Left colon (tissue), 2 donors: Measurements from ENCODE around the gene SHLD1. TPM values are rescaled to one million over a fixed set of nuclear protein-coding genes. Genes with fewer than 3 reads are reported as not detected.
A peak's percentile ranks its signal among the peaks of the same experiment; 100 is the strongest.
"Not testable (repeated sequence)": the region's sequence is repeated elsewhere in the genome, so short reads cannot be mapped to it uniquely, and the experiment has no call there.

Experiments used
- ATAC-seq: fragments of 200-7000 bp; cut with Tn5 transposase; one replicate; pipeline ENCODE4 v1.9.1; 2020; ENCODE audit warnings: mild to moderate bottlenecking, moderate library complexity
- DNase-seq, 2 donors: peaks; one replicate each; pipeline ENCODE4 v3.0.0-alpha.2; 2020
- intact Hi-C, 2 donors: fragments of 100-400 bp; cut with DNase I in 1 of 2; cut with micrococcal nuclease in 1 of 2; formaldehyde crosslinking; loops; one replicate each; pipeline versions ENCODE4 v1.11.2 to v1.14.0; 2022; cut with DNase I, micrococcal nuclease
- total RNA-seq, 2 donors: library from RNA; stranded (reverse); fragmentation: NEBNext Ultra II Directional; extraction: Animal tissue kit (Norgen Biotek cat#: 25700); gene quantifications; one replicate each; pipeline ENCODE4 v1.2.1, GENCODE V29; 2021
- donor health status: DM: no; HTN: no; CAD: no.
- donor health status: DM: yes; HTN: yes; CAD: no.

SHLD1 gene
- total RNA-seq, 2 donors from 2014 or later = 8.1 to 10.5 TPM

DNA sequence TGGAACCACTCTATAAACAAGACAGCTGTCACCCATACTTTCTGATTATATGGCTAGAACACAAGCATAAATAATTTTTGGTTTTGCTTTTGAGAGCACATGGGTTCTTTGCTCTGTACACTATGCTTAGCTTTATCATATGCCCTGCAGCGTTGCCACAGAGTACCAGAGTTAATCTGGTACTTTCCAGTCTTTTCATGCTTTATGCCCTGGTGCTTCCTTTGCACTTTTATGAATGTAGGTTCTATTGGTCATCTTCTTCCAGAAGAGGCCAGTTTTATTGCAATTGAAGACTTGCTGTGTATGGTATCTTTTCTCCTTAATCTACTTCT is 20.8 kb downstream of the SHLD1 start:
- DNase-seq (no peak), ATAC-seq (no peak)
- intact Hi-C loops = no loop called here

DNA sequence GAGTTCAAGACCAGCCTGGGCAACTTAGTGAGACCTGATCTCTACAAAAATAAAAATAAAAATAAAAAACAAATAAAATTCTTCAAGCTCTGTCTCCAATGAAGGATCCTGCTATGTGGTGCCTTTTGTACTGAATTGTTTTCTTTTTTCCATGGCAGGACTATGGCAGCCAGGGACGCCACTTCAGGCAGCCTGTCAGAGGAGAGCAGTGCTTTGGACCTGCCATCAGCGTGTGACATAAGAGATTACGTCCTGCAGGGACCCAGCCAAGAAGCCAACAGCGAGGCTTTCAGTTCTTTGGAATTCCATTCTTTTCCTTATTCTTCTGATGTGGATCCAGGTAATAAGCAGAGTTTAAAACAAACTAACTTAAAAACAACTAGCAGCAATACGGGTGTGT is 22.5 kb downstream of the SHLD1 start:
- intact Hi-C loops = no loop called here
- DNase-seq (no peak), ATAC-seq (no peak)

DNA sequence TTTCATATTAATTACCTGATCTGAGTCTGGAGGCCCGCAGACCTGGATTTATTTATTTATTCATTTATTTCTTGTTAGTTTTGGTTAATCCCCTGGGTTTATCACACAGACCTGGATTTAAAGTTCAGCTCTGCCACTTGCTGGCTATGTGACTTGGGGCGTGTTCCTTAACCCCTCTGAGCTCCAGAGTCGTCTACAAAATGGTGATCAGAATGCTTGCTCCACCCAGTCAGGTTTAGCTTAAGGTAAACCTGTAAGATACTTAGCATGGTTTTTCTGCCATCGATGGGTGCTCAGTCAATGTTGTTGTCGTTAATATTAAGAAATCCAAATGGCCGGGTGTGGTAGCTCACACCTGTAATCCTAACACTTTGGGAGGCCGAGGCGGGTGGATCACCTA is 23.4 kb downstream of the SHLD1 start:
- no peak for DNase-seq
- intact Hi-C loops = no loop called here
- no peak for ATAC-seq

GRCh38 chr20:5776077-5776476 is 25.9 kb downstream of the SHLD1 start:
- intact Hi-C loops = no loop called here
- ATAC-seq = no peak

DNA sequence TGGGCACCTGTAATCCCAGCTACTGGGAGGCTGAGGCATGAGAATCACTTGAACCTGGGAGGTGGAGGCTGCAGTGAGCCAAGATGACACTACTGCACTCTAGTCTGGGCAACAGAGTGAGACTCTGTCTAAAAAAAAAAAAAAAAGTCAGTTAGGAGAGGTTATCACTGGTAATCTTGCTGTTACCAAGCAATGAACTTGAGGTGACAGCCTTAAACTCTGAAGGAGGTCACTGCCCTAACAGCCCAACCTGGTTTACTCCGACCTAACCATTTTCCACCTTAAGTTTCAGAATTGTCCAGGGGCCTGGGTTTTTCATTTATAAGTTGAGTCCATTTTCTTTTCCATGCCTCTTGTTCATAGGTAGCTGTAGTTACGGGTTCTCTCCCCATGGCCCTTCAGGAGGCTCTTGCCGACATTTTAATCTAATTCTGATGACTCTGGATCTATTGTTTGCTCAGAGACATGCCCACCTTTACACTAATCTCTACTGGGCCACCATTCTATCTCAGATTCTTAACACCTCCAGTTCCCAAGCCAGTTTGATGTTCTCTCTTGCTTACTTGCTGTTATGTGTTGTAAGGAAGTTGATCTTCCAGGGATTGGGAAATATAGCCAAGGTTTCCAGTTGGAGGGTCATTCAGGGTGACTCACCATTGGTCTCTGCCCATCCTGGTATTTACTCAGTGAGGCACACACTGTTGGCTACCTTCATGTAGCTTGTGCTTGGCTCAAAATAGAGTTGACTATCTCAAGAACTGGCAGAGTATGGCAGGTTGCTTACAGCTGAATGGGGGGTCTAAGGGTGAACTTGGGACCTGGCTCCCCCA is 29.1 kb downstream of the SHLD1 start:
- intact Hi-C loops = no loop called here
- ATAC-seq (peak; percentile 75), DNase-seq (no peak)

More at GRCh38 chr20:5776077-5776476, 25.9 kb downstream of the SHLD1 start:
- no peak for DNase-seq

GRCh38 chr20:5780846-5781217 is 30.6 kb downstream of the SHLD1 start:
- intact Hi-C loops = loop anchor here in 1 of 2 donors (5.0 kb wide), 1 partner anchor 214 kb away; no protein-coding TSS in a partner anchor
- ATAC-seq = peak; percentile 53
- no peak for DNase-seq

DNA sequence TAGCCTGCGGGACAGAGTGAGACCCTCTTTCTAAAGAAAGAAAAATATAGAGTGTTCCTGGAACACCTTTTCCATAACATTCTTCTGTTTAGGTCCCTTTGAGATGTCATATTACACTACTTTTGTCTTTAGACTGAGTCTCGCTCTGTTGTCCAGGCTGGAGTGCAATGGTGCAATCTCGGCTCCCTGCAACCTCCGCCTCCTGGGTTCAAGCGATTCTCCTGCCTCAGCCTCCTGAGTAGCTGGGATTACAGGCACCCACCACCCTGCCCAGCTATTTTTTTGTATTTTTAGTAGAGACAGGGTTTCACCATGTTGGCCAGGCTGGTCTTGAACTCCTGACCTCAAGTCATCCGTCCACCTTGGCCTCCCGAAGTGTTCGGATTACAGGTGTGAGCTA is 31.2 kb downstream of the SHLD1 start:
- not testable (repeated sequence) for DNase-seq, ATAC-seq
- intact Hi-C loops = loop anchor here in 1 of 2 donors (5.0 kb wide), 1 partner anchor 214 kb away; no protein-coding TSS in a partner anchor

DNA sequence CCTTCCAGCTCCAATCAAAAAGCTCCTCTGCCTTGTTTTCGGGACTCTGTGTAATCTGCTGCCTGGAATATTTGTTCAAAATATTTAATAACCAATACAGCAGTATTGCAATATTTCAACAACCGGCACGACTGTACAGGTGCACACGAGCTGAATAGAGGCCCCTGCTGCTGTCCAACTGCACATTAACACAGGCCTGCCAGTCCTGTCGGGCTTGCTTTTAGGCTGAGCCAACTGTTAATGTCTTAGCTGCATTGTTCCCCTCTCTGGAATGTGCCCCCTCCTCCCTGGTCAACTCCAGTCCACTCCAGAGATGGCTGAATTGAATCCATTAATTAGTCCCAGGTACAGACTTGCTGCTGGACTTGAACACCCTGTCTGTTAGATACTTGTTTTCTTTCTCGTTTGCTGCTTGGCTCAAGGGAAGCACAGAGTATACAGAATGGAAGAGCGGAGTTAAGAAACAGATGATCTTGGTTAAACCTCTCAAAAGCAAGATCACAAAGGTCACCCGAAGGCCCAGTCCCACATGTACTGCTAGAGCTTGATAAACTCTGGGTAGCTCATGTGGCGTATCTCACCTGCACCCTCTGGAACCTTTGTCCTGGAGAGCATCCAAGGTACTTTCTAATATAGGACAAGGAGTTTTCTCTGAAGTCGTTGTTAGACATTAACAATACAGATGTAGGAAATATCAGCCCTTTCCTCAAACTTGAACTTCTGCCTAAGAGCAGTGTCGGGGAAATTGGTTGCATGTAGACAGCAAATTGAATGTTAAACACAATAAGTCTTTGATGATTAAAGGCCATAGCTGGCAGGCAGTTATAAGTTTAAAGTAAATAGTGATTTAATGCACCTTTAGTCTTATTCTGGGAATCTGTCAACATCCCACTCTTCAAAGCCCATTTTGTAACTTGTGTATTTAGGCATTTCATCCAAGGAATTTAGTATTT is 31.9 kb downstream of the SHLD1 start:
- DNase-seq (no peak), ATAC-seq (peak; percentile 41)

GRCh38 chr20:5784735-5785134 is 34.5 kb downstream of the SHLD1 start:
- ATAC-seq = peak; percentile 61
- intact Hi-C loops = loop anchor here in 1 of 2 donors (5.0 kb wide), 1 partner anchor 217 kb away; no protein-coding TSS in a partner anchor
- DNase-seq = peak; percentile 32 to 65

More for the DNA sequence above, 31.9 kb downstream of the SHLD1 start:
- intact Hi-C loops = loop anchor here in 1 of 2 donors (5.0 kb wide), 1 partner anchor 215 kb away; no protein-coding TSS in a partner anchor

DNA sequence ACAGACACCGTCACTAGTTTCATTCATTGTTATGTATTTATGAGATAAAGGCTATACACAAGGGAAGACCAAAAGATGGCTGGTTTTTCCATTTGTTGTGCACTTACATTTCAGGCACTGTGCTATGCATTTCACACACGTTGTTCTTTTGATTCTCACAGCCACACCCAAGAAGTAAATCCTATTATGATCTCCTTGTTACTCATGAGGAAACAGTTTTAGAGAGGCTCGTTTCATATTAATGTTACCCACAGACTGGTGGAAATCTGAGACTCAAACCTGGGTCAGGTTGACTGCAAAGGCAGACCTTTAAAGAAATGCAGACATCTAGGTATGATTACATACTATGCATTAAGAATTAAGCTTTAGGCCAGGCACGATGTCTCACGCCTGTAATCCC is 34.9 kb downstream of the SHLD1 start:
- DNase-seq = no peak
- peak; percentile 51 for ATAC-seq
- intact Hi-C loops = no loop called here

DNA sequence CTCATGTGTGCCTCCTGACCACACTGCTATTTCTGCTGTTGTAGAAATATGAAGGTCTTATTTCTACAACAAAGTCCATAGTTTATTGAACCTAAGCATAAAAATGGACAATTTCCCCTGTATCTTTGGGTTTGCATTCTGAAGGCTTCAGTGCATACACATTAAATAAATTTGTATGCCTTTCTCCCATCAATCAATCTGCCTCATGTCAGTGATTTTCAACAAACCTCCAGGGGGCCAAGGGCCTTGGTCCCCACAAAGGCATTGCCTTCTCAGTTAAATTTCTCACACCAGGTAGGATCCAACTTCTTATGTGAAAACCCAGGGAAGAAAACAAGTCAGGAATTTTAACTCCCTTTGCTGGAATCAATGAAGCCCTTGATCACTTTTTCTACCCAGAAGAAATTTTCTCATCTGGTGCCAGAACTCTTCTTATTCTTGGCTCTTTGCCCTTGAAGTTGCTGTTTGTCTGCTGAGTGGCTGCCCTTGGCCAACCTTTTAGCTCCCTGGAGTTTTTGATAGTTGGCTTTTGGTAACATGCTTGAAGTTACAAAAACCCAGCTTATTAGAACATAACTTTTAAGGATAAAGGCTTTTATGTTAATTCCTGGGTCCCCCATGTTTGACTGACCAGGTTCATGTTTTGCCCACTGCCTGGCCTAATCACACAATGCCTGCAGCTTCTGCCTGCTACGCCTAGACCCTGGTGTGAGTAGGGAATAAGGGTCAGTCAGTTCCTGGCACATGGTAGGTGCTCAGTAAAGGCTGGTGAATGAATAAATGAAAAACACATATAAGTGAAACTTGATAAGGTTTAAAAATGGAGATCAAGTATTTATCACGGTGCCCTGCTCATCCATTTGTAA is 37.0 kb downstream of the SHLD1 start:
- DNase-seq (no peak), ATAC-seq (no peak)
- intact Hi-C loops = no loop called here

- DNase-seq (no peak), ATAC-seq (no peak)
- intact Hi-C loops = no loop called here
Measured at GRCh38 chr20:5787796-5788165, 37.6 kb downstream of the SHLD1 start.

- DNase-seq (peak; percentile 72 to 78), ATAC-seq (peak; percentile 79)
- intact Hi-C loops = no loop called here
Measured at GRCh38 chr20:5788385-5788895, 38.2 kb downstream of the SHLD1 start.

DNA sequence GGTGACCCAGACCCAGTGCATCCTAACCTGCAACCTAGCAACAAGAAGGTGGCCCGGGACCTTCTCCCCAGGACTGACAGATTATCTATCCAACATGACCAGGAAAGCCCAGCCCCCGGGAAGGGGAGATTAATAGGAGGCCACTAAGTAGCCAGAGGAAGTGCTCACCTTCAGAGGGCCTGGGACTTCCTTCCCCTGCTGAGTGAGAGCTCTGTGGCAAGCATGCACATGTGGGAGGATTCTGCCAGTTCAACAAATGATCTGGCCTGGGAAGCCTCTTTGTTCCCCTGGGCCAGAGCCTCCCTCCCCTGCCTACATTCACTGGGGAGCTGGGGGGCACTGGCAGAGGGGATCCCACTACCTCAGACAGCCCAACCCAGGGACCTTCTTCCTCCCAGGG is 39.6 kb downstream of the SHLD1 start:
- ATAC-seq (no peak), DNase-seq (no peak)
- intact Hi-C loops = no loop called here

DNA sequence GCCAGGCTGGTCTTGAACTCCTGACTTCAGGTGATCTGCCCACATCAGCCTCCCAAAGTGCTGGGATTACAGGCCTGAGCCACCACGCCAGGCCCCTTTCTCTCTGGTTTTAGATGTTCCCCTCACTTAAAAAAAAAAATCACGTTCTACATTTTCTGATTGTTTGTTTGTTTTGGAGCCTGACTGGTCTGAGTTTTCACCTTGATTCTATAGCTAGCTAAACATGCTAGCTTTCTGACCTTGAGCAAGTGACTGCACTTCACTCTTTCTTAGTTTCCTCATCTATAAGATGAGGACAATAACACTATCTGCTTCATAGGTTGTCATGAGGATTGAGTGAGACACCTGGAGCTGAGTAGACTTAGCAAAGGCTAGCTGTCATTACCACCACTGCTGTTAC is 43.7 kb downstream of the SHLD1 start:
- intact Hi-C loops = no loop called here
- DNase-seq (no peak), ATAC-seq (no peak)

DNA sequence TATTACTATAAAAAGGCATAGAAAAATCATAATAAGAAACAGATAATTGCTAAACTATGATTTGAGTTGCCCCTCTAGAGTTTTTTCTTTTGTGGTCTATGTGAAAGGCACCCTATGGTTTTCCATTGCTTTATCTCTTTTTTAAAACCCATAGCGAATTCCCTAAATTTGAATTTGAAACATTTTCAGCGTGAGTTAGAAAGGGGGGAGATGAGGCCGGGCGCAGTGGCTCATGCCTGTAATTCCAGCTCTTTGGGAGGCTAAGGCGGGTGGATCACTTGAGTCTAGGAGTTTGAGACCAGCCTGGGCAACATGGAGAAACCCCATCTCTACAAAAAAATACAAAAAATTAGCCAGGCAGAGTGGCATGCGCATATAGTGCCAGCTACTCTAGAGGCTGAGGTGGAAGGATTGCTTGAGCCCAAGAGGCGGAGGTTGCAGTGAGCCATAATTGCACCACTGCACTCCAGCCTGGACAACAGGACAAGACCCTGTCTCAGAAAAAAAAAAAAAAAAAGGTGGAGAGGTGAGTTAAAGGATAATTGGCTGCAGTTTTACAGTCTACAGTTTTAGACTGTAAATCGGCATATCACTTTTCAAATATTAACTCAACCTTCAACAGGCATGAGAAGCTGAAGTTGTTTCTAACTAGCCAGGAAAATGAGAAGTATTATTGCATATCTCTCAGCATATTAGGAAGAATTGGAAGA is 46.3 kb downstream of the SHLD1 start:
- intact Hi-C loops = no loop called here
- ATAC-seq (peak; percentile 84), DNase-seq (no peak)

DNA sequence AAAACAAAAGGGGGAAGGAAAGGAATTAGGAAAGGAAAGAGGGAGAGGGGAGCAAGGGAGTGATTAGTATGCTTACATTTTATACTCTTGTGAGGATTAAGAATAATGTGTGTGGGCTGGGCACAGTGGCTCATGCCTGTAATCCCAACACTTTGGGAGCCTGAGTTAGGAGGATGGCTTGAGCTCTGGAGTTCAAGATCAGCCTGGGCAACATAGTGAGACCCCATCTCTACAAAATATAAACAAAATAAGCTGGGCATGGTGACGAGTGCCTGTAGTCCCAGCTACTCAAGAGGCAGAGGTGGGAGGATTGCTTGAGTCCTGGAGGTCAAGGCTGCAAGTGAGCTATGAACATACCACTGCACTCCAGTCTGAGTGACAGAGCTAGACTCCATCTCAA is 47.0 kb downstream of the SHLD1 start:
- ATAC-seq = peak; percentile 38
- intact Hi-C loops = no loop called here
- DNase-seq = no peak

GRCh38 chr20:5797843-5798462 is 47.8 kb downstream of the SHLD1 start:
- intact Hi-C loops = no loop called here
- DNase-seq = no peak
- no peak for ATAC-seq
